HepG2 (cell line): ENCODE measurements around the gene OR52E1.

Source experiments
- ATF5 ChIP-seq: sonication (generic); formaldehyde crosslinking; IDR thresholded peaks from 2 replicates; pipeline ENCODE4 v1.4.0; 2020; ENCODE audit warnings: mild to moderate bottlenecking, low read depth, missing genetic modification reagents
- CREB3 ChIP-seq: sonication (generic); formaldehyde crosslinking; IDR thresholded peaks from 2 replicates; pipeline ENCODE4 v1.5.0; 2020; ENCODE audit warnings: missing genetic modification reagents
- CTCF ChIP-seq: sonication (generic); formaldehyde crosslinking; IDR thresholded peaks from 2 replicates; pipeline ENCODE4 v1.5.0; 2020; ENCODE audit warnings: mild to moderate bottlenecking, missing genetic modification reagents, moderate library complexity
- ZNF136 ChIP-seq: sonication (generic); formaldehyde crosslinking; IDR thresholded peaks from 2 replicates; pipeline ENCODE4 v1.8.1; 2022; ENCODE audit warnings: low read depth, mild to moderate bottlenecking, moderate library complexity, missing genetic modification reagents
- ZNF746 ChIP-seq: sonication (generic); formaldehyde crosslinking; IDR thresholded peaks from 2 replicates; pipeline ENCODE4 v1.8.0; 2022; ENCODE audit warnings: mild to moderate bottlenecking, missing genetic modification reagents

GRCh38 chr11:5036669-5037068 is 32.7 kb upstream of the OR52E1 start:
- TF ChIP-seq CREB3 (no peak), ZNF136 (CRISPR knock-in tag) (no peak), ATF5 (CRISPR knock-in tag) (no peak), CTCF (CRISPR knock-in tag) (no peak), ZNF746 (no peak)
